UCSD-AML1 (cell line): ENCODE results near the gene ZNF524.

ENCODE experiments used
- DNase-seq: peaks from one replicate; lab custom pipeline; 2025; ENCODE audit not compliant: unreplicated experiment; lab: John Stamatoyannopoulos, UW

Gene ZNF524

GRCh38 chr19:55640577-55641425, 40.7 kb downstream of the ZNF524 start, which contains the start of gene ZNF580:
TSS of gene ZNF580 (plus strand) at chr19:55641002. CDS start at chr19:55642509, 1,507 bp downstream.
- peak; percentile 74 for DNase-seq

- no peak for DNase-seq
Measured at GRCh38 chr19:55641426-55642152, 41.5 kb downstream of the ZNF524 start.

- no peak for DNase-seq
Measured at GRCh38 chr19:55642153-55643002, 42.3 kb downstream of the ZNF524 start.

- DNase-seq: peak; percentile 83
Measured at GRCh38 chr19:55643003-55643886, 43.2 kb downstream of the ZNF524 start, which contains the start of gene ZNF581. TSS of gene ZNF581 (plus strand) at chr19:55643649. CDS start at chr19:55644572, 923 bp downstream.

- DNase-seq: no peak
Measured at GRCh38 chr19:55643887-55644176, 43.7 kb downstream of the ZNF524 start.

- DNase-seq: no peak
Measured at GRCh38 chr19:55644191-55644833, 44.2 kb downstream of the ZNF524 start.

- DNase-seq: no peak
Measured at GRCh38 chr19:55644842-55645511, 44.9 kb downstream of the ZNF524 start.

GRCh38 chr19:55645512-55645881, 45.4 kb downstream of the ZNF524 start:
- DNase-seq: no peak

GRCh38 chr19:55646889-55647731, 47.0 kb downstream of the ZNF524 start:
- DNase-seq: no peak

- DNase-seq: peak; percentile 86
Measured at GRCh38 chr19:55647732-55648584, 47.9 kb downstream of the ZNF524 start, which contains the start of gene CCDC106. TSS of gene CCDC106 (plus strand) at chr19:55648212. CDS start at chr19:55649047, 835 bp downstream.

- no peak for DNase-seq
Measured at GRCh38 chr19:55648585-55649267, 48.6 kb downstream of the ZNF524 start.

- no peak for DNase-seq
Measured at GRCh38 chr19:55649268-55650125, 49.4 kb downstream of the ZNF524 start.

- no peak for DNase-seq
Measured at GRCh38 chr19:55650126-55650557, 50.1 kb downstream of the ZNF524 start.

GRCh38 chr19:55650602-55651230, 50.6 kb downstream of the ZNF524 start:
- no peak for DNase-seq

- DNase-seq: no peak
Measured at GRCh38 chr19:55651236-55651635, 51.1 kb downstream of the ZNF524 start.
